HG02884 (cell line): ENCODE results near the gene PPARA.

Experiments
- ATAC-seq: cut with Tn5 transposase; IDR thresholded peaks from one replicate; pipeline ENCODE4 v1.9.1; 2021; ENCODE audit warnings: mild to moderate bottlenecking, moderate library complexity; ENCODE audit not compliant: unreplicated experiment

The PPARA gene

GRCh38 chr22:46202897-46203600, 52.7 kb downstream of the PPARA start:
- ATAC-seq: no peak

GRCh38 chr22:46203601-46203980, 53.3 kb downstream of the PPARA start:
- ATAC-seq: no peak

- ATAC-seq: no peak
Measured at GRCh38 chr22:46209262-46209661, 58.9 kb downstream of the PPARA start.

- ATAC-seq: no peak
Measured at GRCh38 chr22:46212195-46212594, 61.9 kb downstream of the PPARA start.

- ATAC-seq: no peak
Measured at GRCh38 chr22:46213052-46213451, 62.7 kb downstream of the PPARA start.

- no peak for ATAC-seq
Measured at GRCh38 chr22:46214149-46214548, 63.8 kb downstream of the PPARA start.

- no peak for ATAC-seq
Measured at GRCh38 chr22:46214616-46215015, 64.3 kb downstream of the PPARA start.

GRCh38 chr22:46219636-46220035, 69.3 kb downstream of the PPARA start:
- ATAC-seq: no peak

GRCh38 chr22:46220921-46221320, 70.6 kb downstream of the PPARA start:
- ATAC-seq: no peak

- no peak for ATAC-seq
Measured at GRCh38 chr22:46224044-46224897, 73.9 kb downstream of the PPARA start.

GRCh38 chr22:46224898-46225290, 74.6 kb downstream of the PPARA start:
- ATAC-seq: no peak

- ATAC-seq: no peak
Measured at GRCh38 chr22:46225631-46226030, 75.3 kb downstream of the PPARA start.

GRCh38 chr22:46226577-46226976, 76.3 kb downstream of the PPARA start:
- ATAC-seq: no peak

- ATAC-seq: no peak
Measured at GRCh38 chr22:46229701-46230100, 79.4 kb downstream of the PPARA start.

- no peak for ATAC-seq
Measured at GRCh38 chr22:46230262-46230901, 80.1 kb downstream of the PPARA start.

- ATAC-seq: no peak
Measured at GRCh38 chr22:46233231-46233630, 82.9 kb downstream of the PPARA start.

GRCh38 chr22:46234969-46235368, 84.6 kb downstream of the PPARA start:
- no peak for ATAC-seq

GRCh38 chr22:46237453-46238124, 87.3 kb downstream of the PPARA start:
- ATAC-seq: no peak

- ATAC-seq: no peak
Measured at GRCh38 chr22:46238541-46238940, 88.2 kb downstream of the PPARA start.

GRCh38 chr22:46239261-46240048, 89.1 kb downstream of the PPARA start:
- no peak for ATAC-seq
